GM21515 (cell line): Measurements from ENCODE around the gene NFKB1.

Experiments
- ATAC-seq: cut with Tn5 transposase; IDR thresholded peaks from one replicate; pipeline ENCODE4 v1.9.1; 2021; ENCODE audit not compliant: unreplicated experiment

NFKB1 gene

GRCh38 chr4:102527695-102528283, 26.6 kb downstream of the NFKB1 start:
- ATAC-seq = no peak

DNA sequence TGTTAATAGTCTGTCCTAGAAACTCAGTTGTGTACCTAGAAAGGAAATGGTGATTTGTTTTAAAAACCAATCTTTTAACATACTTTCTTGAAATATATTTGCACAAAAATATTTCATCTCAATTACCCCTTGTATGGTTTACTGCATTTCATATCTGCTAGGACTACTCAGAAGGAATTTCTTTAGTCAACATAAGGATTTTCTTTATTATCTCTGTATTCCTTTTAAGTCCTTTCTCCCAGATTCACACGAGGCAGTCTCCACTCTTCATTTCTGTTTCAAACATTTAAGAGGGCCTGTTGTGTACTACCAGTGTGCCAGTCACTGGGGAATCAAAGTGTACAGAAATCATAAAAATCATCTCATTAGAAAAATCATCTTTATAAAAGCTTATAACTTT, 28.8 kb downstream of the NFKB1 start:
- no peak for ATAC-seq

DNA sequence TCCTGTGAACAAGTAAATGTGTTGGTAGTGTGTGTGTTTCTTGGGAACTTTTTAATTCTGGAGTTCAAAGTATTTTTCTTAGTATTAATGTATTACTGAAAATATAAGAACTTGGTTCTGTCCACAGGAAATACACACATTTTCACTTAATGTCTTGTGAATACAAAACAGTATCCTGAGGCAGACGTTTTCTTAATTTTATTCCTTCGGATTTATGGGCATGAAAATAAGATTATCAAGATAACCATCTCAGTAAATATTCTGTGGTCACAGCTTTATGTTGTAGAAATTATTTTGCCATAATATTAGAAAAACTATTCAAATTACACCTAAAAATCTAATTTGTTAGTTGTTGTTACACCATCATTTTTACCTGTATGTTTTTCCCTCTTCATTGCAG, 29.8 kb downstream of the NFKB1 start:
- ATAC-seq = no peak

GRCh38 chr4:102531462-102531861, 30.3 kb downstream of the NFKB1 start:
- ATAC-seq = no peak

DNA sequence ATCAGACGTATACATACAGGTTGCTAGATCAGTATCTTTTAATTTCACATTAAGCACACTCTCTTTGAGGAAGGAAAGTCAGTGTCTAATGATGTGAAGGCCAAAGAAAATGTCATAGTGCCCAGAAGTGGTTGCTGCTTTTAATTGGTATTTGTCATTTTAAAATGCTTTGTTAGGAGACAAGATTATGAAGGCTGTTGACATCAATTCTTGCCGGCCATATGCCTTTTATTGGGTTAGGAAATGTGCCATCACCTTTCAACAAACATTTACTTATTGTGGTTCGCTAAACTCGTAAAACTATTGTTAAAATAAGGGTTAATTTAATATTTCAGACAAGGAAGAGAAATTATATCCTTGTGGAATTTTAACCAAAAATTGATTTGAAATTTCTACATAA, 32.2 kb downstream of the NFKB1 start:
- ATAC-seq = no peak

DNA sequence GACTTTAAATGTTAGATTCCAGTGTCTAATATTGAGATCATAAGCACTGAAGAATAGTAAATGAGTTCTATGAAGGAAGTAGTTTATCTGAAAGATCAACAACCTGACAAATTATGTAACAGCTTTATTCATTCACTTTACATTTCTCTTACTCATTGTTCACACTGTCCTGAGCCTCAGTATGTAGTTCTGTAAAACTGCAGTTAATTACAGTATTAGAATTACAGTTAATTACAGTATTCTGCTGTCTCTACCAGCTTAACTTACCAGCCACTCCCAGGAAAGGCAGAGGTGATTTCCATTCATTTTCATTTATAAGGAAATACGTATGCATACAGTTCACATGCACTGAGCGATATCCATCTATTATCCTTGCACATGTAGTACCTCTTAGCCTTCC, 32.7 kb downstream of the NFKB1 start:
- no peak for ATAC-seq

DNA sequence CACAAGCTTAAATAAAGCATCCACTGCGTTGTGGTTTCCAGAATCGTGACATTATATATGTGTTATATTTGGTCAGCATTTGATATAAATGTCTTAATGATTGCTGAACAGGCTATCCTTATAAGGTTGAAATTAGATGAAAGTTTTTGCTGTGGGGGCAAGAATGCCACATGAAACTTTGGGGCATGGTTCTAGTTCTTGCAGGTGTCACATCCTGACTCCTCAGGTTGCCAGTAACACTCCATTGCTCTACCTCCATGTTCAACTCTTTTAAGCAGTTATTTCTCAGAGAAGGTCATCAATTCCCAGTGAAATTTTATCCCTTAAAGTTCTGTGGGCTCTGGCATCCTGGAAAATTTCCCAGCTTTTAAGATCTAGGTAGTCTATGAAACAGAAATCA, 33.7 kb downstream of the NFKB1 start:
- ATAC-seq = no peak

DNA sequence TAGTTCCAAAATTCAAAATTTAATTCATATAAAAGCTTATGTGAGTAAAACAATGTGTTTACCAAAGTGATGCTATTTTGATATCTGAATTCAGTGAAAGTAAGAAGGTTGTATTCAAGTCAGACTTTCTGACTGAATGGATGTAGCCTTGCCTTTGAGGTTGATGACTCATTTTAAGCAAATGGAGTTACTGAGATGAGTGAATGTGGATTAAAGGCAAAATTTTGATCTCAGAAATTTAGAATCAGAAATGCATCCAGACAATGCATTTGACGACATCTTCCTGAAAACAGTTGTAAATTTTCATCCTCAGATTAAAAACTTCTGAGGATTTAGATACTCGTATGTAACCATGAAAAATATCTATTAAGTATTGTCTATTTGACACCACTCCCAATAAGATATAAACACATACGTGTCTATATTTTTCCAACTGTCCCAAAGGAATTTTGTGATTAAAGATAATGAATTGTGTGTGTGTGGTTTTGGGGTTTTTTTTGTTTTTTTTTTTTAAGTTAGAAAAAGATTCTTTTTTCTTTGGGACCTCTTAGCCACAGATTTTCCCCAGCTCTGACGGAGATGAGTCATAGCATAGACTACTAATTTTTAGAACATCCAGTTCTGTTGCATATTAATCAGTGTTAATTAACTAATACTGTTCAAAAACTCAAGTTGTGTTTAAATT, 34.4 kb downstream of the NFKB1 start:
- ATAC-seq = peak; percentile 64

- ATAC-seq = no peak
Measured at GRCh38 chr4:102536768-102537167, 35.6 kb downstream of the NFKB1 start.

DNA sequence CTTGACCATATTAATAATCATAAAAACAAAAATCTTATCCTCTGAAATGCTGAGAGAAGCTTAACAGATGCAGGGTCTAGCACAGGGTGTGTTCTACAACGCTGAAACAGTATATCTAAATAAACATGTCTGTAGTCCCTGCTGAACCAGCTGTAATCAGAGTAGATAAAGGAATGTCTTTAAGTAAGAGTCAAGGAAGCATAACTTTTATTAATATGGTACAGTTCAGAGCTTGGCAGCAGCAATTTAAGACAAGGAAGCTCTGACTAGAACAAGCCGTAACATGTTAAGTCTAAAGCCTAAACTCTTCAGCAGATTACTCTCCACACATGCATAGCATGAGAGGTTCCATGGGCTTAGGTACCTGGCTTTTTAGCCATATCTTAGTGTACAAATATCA, 36.1 kb downstream of the NFKB1 start:
- no peak for ATAC-seq

GRCh38 chr4:102541697-102542096, 40.5 kb downstream of the NFKB1 start:
- no peak for ATAC-seq

DNA sequence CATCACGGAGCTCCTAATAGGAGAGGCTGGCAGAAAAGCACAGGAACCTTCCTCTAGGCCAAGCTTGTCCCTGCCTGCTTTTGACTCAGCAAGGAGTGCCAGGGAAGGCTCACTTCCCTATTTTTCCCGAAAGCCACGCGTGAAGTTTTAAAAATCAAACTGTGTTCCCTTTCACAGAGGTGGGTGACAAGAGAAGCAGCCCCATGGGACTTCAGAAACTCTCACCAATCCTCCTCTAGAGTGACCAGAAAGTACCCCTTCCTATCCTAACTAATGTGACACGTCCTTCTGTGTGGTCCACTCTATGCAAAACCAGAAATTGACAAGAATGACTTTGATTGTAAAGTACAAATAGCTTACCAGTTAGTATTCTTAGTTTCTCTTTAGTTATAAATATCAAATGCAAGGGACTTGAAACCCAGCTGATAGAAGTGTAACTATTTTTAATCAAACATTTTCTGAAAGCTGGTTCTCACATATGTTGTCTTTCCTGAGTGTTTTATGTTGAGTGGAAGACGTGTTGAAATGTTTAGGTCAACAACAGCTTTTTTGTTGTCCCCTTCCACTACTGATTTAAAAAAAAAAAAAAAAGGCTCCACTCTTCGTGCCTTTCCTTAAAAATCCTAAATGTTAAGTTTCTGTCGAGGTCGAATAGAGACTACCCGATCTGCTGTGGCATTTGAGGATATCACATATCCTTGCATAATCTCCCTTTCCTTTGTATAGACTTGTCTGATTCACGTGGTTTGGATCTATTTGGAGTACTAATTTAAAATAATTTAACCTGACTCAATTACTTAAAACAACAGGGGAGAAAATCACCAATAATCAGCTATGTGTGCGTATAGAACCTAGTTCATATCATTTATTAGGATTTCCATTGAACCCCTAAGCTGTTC, 42.1 kb downstream of the NFKB1 start:
- ATAC-seq = peak; percentile 67

DNA sequence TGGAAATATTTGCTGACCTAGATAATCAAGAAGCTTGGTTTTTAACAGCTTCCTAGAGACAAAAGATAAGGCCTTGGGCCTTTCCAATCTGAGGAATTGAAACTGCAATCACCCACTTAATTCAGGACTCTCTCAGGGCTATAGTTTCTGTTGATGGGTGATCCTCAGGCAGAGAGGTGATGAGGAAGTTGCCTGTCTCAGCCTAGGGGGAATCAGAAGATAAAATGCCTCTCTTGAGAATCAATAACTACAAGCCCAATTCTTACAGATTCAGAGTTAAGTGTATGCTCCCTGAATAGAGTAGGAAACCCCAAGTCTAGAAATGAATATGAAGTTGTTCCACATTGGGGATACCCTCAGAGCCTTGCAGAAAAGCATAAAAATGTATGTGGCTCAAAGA, 45.5 kb downstream of the NFKB1 start:
- ATAC-seq = no peak

GRCh38 chr4:102547973-102548372, 46.8 kb downstream of the NFKB1 start:
- ATAC-seq = no peak

GRCh38 chr4:102551958-102552565, 50.9 kb downstream of the NFKB1 start:
- ATAC-seq = no peak

DNA sequence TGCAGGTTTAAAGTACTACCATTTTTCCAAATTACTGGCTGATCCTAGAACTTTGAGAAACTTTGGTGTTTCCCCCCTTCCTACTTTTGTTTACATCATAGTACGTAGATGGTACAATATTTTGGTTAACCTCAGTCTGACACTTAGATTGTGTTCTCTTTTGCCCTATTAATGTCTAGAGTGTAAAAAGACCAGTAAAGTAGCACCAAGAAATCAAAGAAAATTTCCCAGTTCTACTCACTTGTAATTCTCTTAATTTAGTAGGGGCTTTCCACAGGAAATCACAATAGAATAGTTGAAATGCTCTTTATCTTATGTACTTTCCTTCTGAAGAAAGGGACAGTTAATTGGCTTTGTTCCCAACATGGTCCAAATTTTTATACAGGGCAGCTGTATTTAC, 51.6 kb downstream of the NFKB1 start:
- no peak for ATAC-seq

DNA sequence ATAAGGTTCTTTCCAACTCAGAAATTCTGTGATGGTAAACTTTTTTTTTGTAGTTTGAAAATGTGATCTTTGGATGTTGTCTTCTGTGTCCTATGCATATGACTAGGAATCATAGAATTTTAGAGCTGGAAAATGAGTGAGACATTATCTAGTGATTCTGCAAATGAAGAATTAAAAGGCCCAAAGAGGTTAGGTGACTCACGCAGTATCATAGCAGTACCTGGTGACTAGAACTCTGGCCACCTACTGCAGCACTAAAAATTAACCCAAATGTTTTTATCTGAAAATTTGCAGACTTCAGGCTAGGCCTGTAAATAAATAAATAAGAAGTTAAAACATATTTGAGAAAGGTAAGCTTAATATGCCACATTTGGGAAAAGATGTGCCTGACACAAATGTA, 52.8 kb downstream of the NFKB1 start:
- no peak for ATAC-seq

GRCh38 chr4:102554482-102554881, 53.3 kb downstream of the NFKB1 start:
- no peak for ATAC-seq

- ATAC-seq = no peak
Measured at GRCh38 chr4:102554992-102555391, 53.8 kb downstream of the NFKB1 start.

DNA sequence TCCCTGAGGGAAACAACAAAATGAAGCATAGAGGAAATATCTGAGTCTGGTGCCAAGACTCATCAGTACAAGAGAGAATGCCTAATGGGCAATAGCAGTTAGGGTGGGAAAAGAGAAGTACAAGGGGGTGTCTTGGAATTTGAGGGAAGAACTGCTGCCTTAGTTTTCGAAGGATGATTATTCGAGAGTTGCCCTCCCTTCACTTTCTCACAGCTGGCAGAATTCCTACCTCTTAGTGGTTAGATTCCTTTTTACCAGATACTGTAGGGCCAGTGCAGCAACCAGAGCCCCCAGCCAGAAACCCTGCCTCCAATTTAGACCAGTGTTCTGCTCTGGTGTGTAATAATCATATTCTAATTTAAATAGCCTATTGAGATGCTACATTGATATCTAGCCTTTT, 56.5 kb downstream of the NFKB1 start:
- ATAC-seq = no peak

DNA sequence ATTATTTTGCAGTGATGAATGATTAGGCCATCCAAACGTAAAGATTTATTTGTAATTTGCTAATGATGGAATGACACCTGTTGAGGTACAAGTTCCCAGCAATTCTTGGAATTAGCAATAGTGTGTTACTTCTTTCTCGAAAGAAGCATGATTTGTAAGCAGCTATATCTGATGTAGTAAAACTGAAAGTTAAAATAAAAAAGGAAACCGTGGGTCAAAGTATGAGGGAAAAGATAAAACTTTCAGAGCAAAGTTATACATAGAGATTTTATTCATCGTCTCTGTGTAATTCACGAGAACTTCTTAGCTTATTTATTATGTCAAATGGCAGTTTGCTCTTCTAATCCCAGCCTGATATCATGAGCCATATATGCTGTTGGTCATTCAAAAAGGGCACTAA, 59.0 kb downstream of the NFKB1 start:
- no peak for ATAC-seq
